Mesenchymal stem cell (in vitro differentiated cells and primary cell): ENCODE data around the gene NDUFV1.
"Not testable (repeated sequence)": the region's sequence is repeated elsewhere in the genome, so short reads cannot be mapped to it uniquely, and the experiment has no call there.

Experiments used
- DNase-seq: peaks from one replicate; pipeline ENCODE4 v3.0.0-alpha.2; 2013
- H2AFZ ChIP-seq: one replicate; pipeline ENCODE4 v1.6.1; 2013; ENCODE audit warnings: low read depth, mild to moderate bottlenecking, control low read depth, inconsistent platforms, low read length, moderate library complexity
- H2AK5ac ChIP-seq: 2 replicates; pipeline ENCODE4 v1.6.1; 2013; ENCODE audit warnings: low read length, moderate library complexity, mild to moderate bottlenecking, inconsistent platforms; ENCODE audit not compliant: severe bottlenecking
- H2BK120ac ChIP-seq: one replicate; pipeline ENCODE4 v1.6.1; 2013; ENCODE audit warnings: low read depth, mild to moderate bottlenecking, inconsistent platforms, low read length, moderate library complexity
- H2BK12ac ChIP-seq, 2 experiments: one replicate each; pipeline ENCODE4 v1.6.1; 2013; ENCODE audit warnings: inconsistent platforms in 2 of 2, low read length in 2 of 2, mild to moderate bottlenecking in 2 of 2, moderate library complexity in 2 of 2, control low read depth in 1 of 2
- H2BK15ac ChIP-seq: one replicate; pipeline ENCODE4 v1.6.1; 2013; ENCODE audit warnings: mild to moderate bottlenecking, low read depth, inconsistent platforms; ENCODE audit not compliant: poor library complexity, severe bottlenecking
- H2BK5ac ChIP-seq: 2 replicates; pipeline ENCODE4 v1.6.1; 2013; ENCODE audit warnings: low read depth, mild to moderate bottlenecking, low read length, control low read depth, inconsistent platforms; ENCODE audit not compliant: poor library complexity, severe bottlenecking
- H3K14ac ChIP-seq, 2 experiments: one replicate each; pipeline ENCODE4 v1.6.1; 2013; ENCODE audit warnings: inconsistent platforms in 2 of 2, low read length in 2 of 2, control low read depth in 1 of 2, mild to moderate bottlenecking in 1 of 2, moderate library complexity in 1 of 2
- H3K18ac ChIP-seq, 2 experiments: one replicate each; pipeline ENCODE4 v1.6.1; 2013; ENCODE audit warnings: inconsistent platforms in 2 of 2, low read length in 2 of 2, control low read depth in 1 of 2, low read depth in 1 of 2, mild to moderate bottlenecking in 1 of 2
- H3K23ac ChIP-seq, 2 experiments: one replicate each; pipeline ENCODE4 v1.6.1; 2013; ENCODE audit warnings: inconsistent platforms in 2 of 2, low read length in 2 of 2, mild to moderate bottlenecking in 2 of 2, moderate library complexity in 2 of 2, control low read depth in 1 of 2
- H3K27ac ChIP-seq: 2 replicates; pipeline ENCODE4 v1.5.1; 2013; ENCODE audit warnings: mild to moderate bottlenecking, moderate library complexity, low read length, control low read depth, inconsistent platforms; ENCODE audit not compliant: poor library complexity, severe bottlenecking
- H3K27me3 ChIP-seq, 2 experiments: 2 replicates each; pipeline versions ENCODE4 v1.6.1 to v1.7.0; 2013; ENCODE audit warnings: low read length in 2 of 2, mild to moderate bottlenecking in 2 of 2, moderate library complexity in 2 of 2, control low read depth in 1 of 2, inconsistent platforms in 1 of 2; ENCODE audit not compliant: control insufficient read depth in 1 of 2, insufficient read depth in 1 of 2
- H3K36me3 ChIP-seq, 2 experiments: 2 replicates each; pipeline versions ENCODE4 v1.6.1 to v1.7.0; 2013; ENCODE audit warnings: low read length in 2 of 2, control low read depth in 1 of 2, inconsistent platforms in 1 of 2, low read depth in 1 of 2, mild to moderate bottlenecking in 1 of 2; ENCODE audit not compliant: insufficient read depth in 2 of 2, control insufficient read depth in 1 of 2
- H3K4ac ChIP-seq, 2 experiments: one replicate each; pipeline ENCODE4 v1.6.1; 2013; ENCODE audit warnings: inconsistent platforms in 2 of 2, low read length in 2 of 2, mild to moderate bottlenecking in 2 of 2, moderate library complexity in 2 of 2, control low read depth in 1 of 2, low read depth in 1 of 2
- H3K4me1 ChIP-seq: 2 replicates; pipeline ENCODE4 v1.6.1; 2013; ENCODE audit warnings: low read depth, low read length, control low read depth; ENCODE audit not compliant: control insufficient read depth, insufficient read depth
- H3K4me2 ChIP-seq: 2 replicates; pipeline ENCODE4 v1.6.1; 2013; ENCODE audit warnings: low read length, mild to moderate bottlenecking, inconsistent platforms; ENCODE audit not compliant: poor library complexity, severe bottlenecking
- H3K4me3 ChIP-seq, 2 experiments: 2 replicates each; pipeline versions ENCODE4 v1.5.1 to v1.7.0; 2013; ENCODE audit warnings: low read length in 2 of 2, mild to moderate bottlenecking in 2 of 2, control low read depth in 1 of 2, low read depth in 1 of 2; ENCODE audit not compliant: insufficient read depth in 1 of 2
- H3K79me1 ChIP-seq: replicated peaks from 2 replicates; pipeline ENCODE4 v1.6.1; 2013; ENCODE audit warnings: mild to moderate bottlenecking, control low read depth, low read length, inconsistent platforms; ENCODE audit not compliant: poor library complexity, severe bottlenecking
- H3K9ac ChIP-seq: 2 replicates; pipeline ENCODE4 v1.7.0; 2013; ENCODE audit warnings: mild to moderate bottlenecking, low read length, moderate library complexity
- H3K9me3 ChIP-seq: 2 replicates; pipeline ENCODE4 v1.7.0; 2013; ENCODE audit warnings: mild to moderate bottlenecking, low read length; ENCODE audit not compliant: control insufficient read depth
- H4K8ac ChIP-seq: one replicate; pipeline ENCODE4 v1.6.1; 2013; ENCODE audit warnings: inconsistent platforms, mild to moderate bottlenecking, low read length, moderate library complexity
- H4K91ac ChIP-seq: one replicate; pipeline ENCODE4 v1.6.1; 2013; ENCODE audit warnings: mild to moderate bottlenecking, low read length, inconsistent platforms
- WGBS: methylation state at CpG from one replicate; pipeline ENCODE4 v1.1.7; 2013; ENCODE audit warnings: mixed read lengths; 5-methylcytosine and 5-hydroxymethylcytosine counted together

NDUFV1 gene

DNA sequence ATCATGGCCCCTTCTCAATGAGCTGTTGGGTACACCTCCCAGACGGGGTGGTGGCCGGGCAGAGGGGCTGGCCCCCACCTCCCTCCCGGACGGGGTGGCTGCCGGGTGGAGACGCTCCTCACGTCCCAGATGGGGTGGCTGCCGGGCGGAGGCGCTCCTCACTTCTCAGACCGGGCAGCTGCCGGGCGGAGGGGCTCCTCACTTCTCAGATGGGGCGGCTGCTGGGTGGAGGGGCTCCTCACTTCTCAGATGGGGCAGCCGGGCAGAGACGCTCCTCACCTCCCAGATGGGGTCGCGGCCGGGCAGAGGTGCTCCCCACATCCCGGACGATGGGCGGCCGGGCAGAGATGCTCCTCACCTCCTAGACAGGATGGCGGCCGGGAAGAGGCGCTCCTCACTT lies 8.8 kb upstream of the NDUFV1 start:
- H3K27me3 ChIP-seq = peaks cover 12 to 33% of the 10 kb centered on the region in 2 experiments
- not testable (repeated sequence) for H3K4me3 ChIP-seq, H3K4ac ChIP-seq, H3K79me1 ChIP-seq, H3K23ac ChIP-seq, H3K9ac ChIP-seq, H3K4me1 ChIP-seq, DNase-seq, H2BK15ac ChIP-seq, H2AK5ac ChIP-seq, H2BK5ac ChIP-seq, H3K18ac ChIP-seq, H2AFZ ChIP-seq, H3K9me3 ChIP-seq, H2BK12ac ChIP-seq, H4K8ac ChIP-seq, H3K14ac ChIP-seq, H3K27ac ChIP-seq, H4K91ac ChIP-seq, H3K36me3 ChIP-seq, H3K4me2 ChIP-seq, H2BK120ac ChIP-seq
- WGBS = 96% methylated on average over 23 of the region's 26 CpGs

DNA sequence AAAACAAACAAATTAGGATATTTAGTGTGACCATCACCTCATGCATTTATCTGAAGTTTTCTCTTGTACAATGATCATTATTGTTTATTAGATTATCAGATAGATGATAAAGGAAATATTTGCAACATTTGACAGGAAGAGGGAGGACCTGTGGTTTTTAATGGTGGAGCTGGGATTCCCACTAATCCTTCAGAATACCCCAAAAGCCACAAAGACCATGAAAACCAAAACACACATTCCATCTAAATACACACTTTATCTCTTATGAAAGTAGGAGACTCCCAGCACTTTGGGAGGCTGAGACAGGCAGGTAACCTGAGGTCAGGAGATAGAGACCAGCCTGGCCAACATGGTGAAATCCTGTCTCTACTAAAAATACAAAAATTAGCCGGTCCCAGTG lies 7.6 kb upstream of the NDUFV1 start:
- DNase-seq = no peak
- Histone ChIP-seq H3K18ac (no peak overlapping the region), H3K9ac (no peak overlapping the region), H2BK12ac (no peak overlapping the region), H3K23ac (no peak overlapping the region), H3K4me3 (no peak overlapping the region), H3K36me3 (no peaks in the 10 kb centered on the region), H3K27ac (no peak overlapping the region), H3K9me3 (peaks cover 7% of the 10 kb centered on the region), H2BK120ac (no peak overlapping the region), H3K4me2 (no peak overlapping the region), H2BK5ac (no peak overlapping the region), H2AFZ (no peak overlapping the region), H2AK5ac (no peak overlapping the region), H3K14ac (no peak overlapping the region), H4K91ac (no peak overlapping the region), H3K4ac (no peak overlapping the region), H3K79me1 (no peaks in the 10 kb centered on the region), H3K27me3 (peaks cover 12 to 23% of the 10 kb centered on the region in 2 experiments), H3K4me1 (no peaks in the 10 kb centered on the region), H4K8ac (no peak overlapping the region), H2BK15ac (no peak overlapping the region)
- 27% methylated on average over 1 of the region's 1 CpG for WGBS

DNA sequence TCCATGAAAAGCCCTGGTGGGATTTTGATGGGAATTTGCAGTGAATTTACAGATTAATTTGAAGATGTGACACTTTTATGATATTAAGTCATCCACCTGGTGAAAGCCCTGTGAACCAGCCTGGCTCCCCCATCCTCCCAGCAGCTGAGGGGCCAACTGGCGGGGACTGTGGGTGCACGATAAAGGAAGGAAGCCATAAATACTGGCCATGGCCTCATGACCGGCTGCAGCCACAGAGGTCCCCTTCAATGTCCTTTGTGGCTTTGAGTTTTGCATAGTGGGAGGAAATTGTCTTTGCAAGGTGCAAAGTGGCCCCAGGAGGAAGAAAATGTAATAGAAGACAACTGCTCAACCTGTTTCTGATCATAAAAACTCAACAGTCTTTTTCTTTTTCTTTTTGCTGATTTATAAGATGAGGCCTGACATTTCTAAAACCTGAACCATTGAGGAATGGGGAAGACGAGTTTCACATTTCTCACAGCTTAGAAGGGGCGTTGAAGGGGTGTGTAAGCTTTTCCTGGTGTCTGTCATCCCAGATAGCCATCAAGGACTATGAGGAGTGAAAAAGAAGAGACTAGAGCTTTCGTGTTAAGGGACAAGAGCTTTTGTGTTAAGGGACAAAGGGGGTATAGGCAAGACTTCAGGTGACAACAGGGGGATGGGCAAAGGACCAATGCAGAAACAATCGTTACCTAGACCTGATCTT lies 6.3 kb upstream of the NDUFV1 start:
- Histone ChIP-seq H3K27me3 (peaks cover 12 to 23% of the 10 kb centered on the region in 2 experiments), H3K23ac (no peak overlapping the region), H3K79me1 (no peaks in the 10 kb centered on the region), H2AK5ac (no peak overlapping the region), H2BK5ac (no peak overlapping the region), H3K4me1 (no peaks in the 10 kb centered on the region), H3K36me3 (no peaks in the 10 kb centered on the region), H3K4ac (no peak overlapping the region), H2BK120ac (no peak overlapping the region), H3K4me3 (no peak overlapping the region), H2AFZ (no peak overlapping the region), H3K9ac (no peak overlapping the region), H2BK15ac (no peak overlapping the region), H2BK12ac (no peak overlapping the region), H4K8ac (no peak overlapping the region), H3K14ac (no peak overlapping the region), H4K91ac (no peak overlapping the region), H3K18ac (no peak overlapping the region), H3K9me3 (peaks cover 7% of the 10 kb centered on the region), H3K27ac (no peak overlapping the region), H3K4me2 (no peak overlapping the region)
- 61% methylated on average over 7 of the region's 7 CpGs for WGBS
- no peak for DNase-seq

DNA sequence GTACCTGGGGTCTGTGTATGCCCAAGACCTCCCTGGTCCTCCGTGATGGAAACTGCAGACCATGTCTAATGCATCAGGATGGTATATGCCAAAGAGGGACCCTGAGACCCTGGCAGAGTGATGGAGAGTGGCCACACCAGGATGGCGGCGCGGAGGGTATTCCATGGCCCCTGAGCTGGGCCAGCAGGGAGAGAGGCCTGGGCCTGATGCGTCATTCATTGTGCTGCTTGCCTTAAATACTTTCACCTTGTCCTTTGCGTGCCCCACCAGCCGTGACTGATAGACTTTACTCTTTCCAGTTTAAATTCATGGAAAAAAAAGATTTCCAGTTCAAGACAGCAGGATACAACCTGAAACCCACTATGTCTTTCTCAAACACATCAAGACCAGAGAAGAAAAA lies 5.6 kb upstream of the NDUFV1 start:
- Histone ChIP-seq H3K9me3 (peaks cover 7% of the 10 kb centered on the region), H3K9ac (no peak overlapping the region), H3K27ac (no peak overlapping the region), H3K4me2 (no peak overlapping the region), H4K8ac (no peak overlapping the region), H3K4ac (peak overlapping the region in 1 of 2 experiments; percentile 13), H2BK120ac (no peak overlapping the region), H3K4me1 (peaks cover under 1% of the 10 kb centered on the region), H3K36me3 (no peaks in the 10 kb centered on the region), H3K23ac (no peak overlapping the region), H3K79me1 (no peaks in the 10 kb centered on the region), H3K4me3 (no peak overlapping the region), H2BK15ac (no peak overlapping the region), H3K18ac (no peak overlapping the region), H3K27me3 (peaks cover 12 to 23% of the 10 kb centered on the region in 2 experiments), H4K91ac (no peak overlapping the region), H2AK5ac (no peak overlapping the region), H2BK12ac (no peak overlapping the region), H2BK5ac (no peak overlapping the region), H3K14ac (no peak overlapping the region), H2AFZ (no peak overlapping the region)
- no peak for DNase-seq
- 97% methylated on average over 7 of the region's 7 CpGs for WGBS
